GM12892 (cell line): Measurements from ENCODE around the gene C1orf115.

Experiments used
- POLR2A ChIP-seq: IDR thresholded peaks from 2 replicates; pipeline ENCODE4 v1.6.1; 2011; ENCODE audit warnings: low read depth, low read length, control low read depth
- POLR2AphosphoS5 ChIP-seq: IDR thresholded peaks from 2 replicates; pipeline ENCODE4 v1.6.1; 2011; ENCODE audit warnings: low read depth, low read length, control low read depth
- TAF1 ChIP-seq: IDR thresholded peaks from 2 replicates; pipeline ENCODE4 v1.6.1; 2011; ENCODE audit warnings: low read depth, mild to moderate bottlenecking, control low read depth, low read length, borderline replicate concordance

- TF ChIP-seq POLR2A (no peak), TAF1 (no peak), POLR2AphosphoS5 (no peak)
These were observed 2.5 kb downstream of the C1orf115 start for GRCh38 chr1:220692436-220693228.
